ENCODE data around the gene POLD3.

Gene POLD3

GRCh38 chr11:74630043-74630442 lies 37.7 kb downstream of the POLD3 start:
- Histone ChIP-seq H3K36me3 (ENCODE audit: insufficient read depth, low read length) (peaks cover 72% of the 10 kb centered on the region), H3K27me3 (ENCODE audit: insufficient read depth, low read length) (no peaks in the 10 kb centered on the region), H3K4me3 (ENCODE audit: low read length) (no peak overlapping the region), H3K9me3 (ENCODE audit: low read length) (no peaks in the 10 kb centered on the region), H2AFZ (ENCODE audit: low read depth, low read length) (no peak overlapping the region), H3K4me1 (ENCODE audit: insufficient read depth, low read length) (no peaks in the 10 kb centered on the region)

GRCh38 chr11:74633406-74634393 lies 41.3 kb downstream of the POLD3 start:
- Histone ChIP-seq H3K27me3 (ENCODE audit: insufficient read depth, low read length) (no peaks in the 10 kb centered on the region), H3K36me3 (ENCODE audit: insufficient read depth, low read length) (peaks cover 63% of the 10 kb centered on the region), H3K4me1 (ENCODE audit: insufficient read depth, low read length) (no peaks in the 10 kb centered on the region), H3K4me3 (ENCODE audit: low read length) (no peak overlapping the region), H3K9me3 (ENCODE audit: low read length) (no peaks in the 10 kb centered on the region), H2AFZ (ENCODE audit: low read depth, low read length) (no peak overlapping the region)

- H3K36me3 ChIP-seq (ENCODE audit: insufficient read depth, low read length): peaks cover 54% of the 10 kb centered on the region
- H2AFZ ChIP-seq (ENCODE audit: low read depth, low read length): no peak overlapping the region
- H3K4me1 ChIP-seq (ENCODE audit: insufficient read depth, low read length): no peaks in the 10 kb centered on the region
- H3K4me3 ChIP-seq (ENCODE audit: low read length): no peak overlapping the region
- no peaks in the 10 kb centered on the region for H3K27me3 ChIP-seq (ENCODE audit: insufficient read depth, low read length)
- no peaks in the 10 kb centered on the region for H3K9me3 ChIP-seq (ENCODE audit: low read length)
Measured at GRCh38 chr11:74634537-74634936, 42.2 kb downstream of the POLD3 start.

- Histone ChIP-seq H2AFZ (ENCODE audit: low read depth, low read length) (no peak overlapping the region), H3K9me3 (ENCODE audit: low read length) (no peaks in the 10 kb centered on the region), H3K4me1 (ENCODE audit: insufficient read depth, low read length) (no peaks in the 10 kb centered on the region), H3K36me3 (ENCODE audit: insufficient read depth, low read length) (peaks cover 67% of the 10 kb centered on the region), H3K27me3 (ENCODE audit: insufficient read depth, low read length) (no peaks in the 10 kb centered on the region), H3K4me3 (ENCODE audit: low read length) (no peak overlapping the region)
Measured at GRCh38 chr11:74636630-74637184, 44.3 kb downstream of the POLD3 start.

- H3K27me3 ChIP-seq (ENCODE audit: insufficient read depth, low read length): no peaks in the 10 kb centered on the region
- H3K4me3 ChIP-seq (ENCODE audit: low read length): no peak overlapping the region
- H3K36me3 ChIP-seq (ENCODE audit: insufficient read depth, low read length): peaks cover 70% of the 10 kb centered on the region
- no peaks in the 10 kb centered on the region for H3K9me3 ChIP-seq (ENCODE audit: low read length)
- H3K4me1 ChIP-seq (ENCODE audit: insufficient read depth, low read length): no peaks in the 10 kb centered on the region
- H2AFZ ChIP-seq (ENCODE audit: low read depth, low read length): no peak overlapping the region
Measured at GRCh38 chr11:74637700-74638099, 45.3 kb downstream of the POLD3 start.

GRCh38 chr11:74638869-74639268 lies 46.5 kb downstream of the POLD3 start:
- Histone ChIP-seq H3K4me3 (ENCODE audit: low read length) (no peak overlapping the region), H3K36me3 (ENCODE audit: insufficient read depth, low read length) (peaks cover 74% of the 10 kb centered on the region), H3K4me1 (ENCODE audit: insufficient read depth, low read length) (no peaks in the 10 kb centered on the region), H3K27me3 (ENCODE audit: insufficient read depth, low read length) (no peaks in the 10 kb centered on the region), H3K9me3 (ENCODE audit: low read length) (no peaks in the 10 kb centered on the region), H2AFZ (ENCODE audit: low read depth, low read length) (no peak overlapping the region)

- Histone ChIP-seq H3K27me3 (ENCODE audit: insufficient read depth, low read length) (no peaks in the 10 kb centered on the region), H3K4me3 (ENCODE audit: low read length) (no peak overlapping the region), H3K9me3 (ENCODE audit: low read length) (no peaks in the 10 kb centered on the region), H2AFZ (ENCODE audit: low read depth, low read length) (no peak overlapping the region), H3K4me1 (ENCODE audit: insufficient read depth, low read length) (no peaks in the 10 kb centered on the region), H3K36me3 (ENCODE audit: insufficient read depth, low read length) (peaks cover 71% of the 10 kb centered on the region)
Measured at GRCh38 chr11:74639533-74639932, 47.2 kb downstream of the POLD3 start.

- H3K4me3 ChIP-seq (ENCODE audit: low read length): no peak overlapping the region
Measured at GRCh38 chr11:74641289-74641688, 48.9 kb downstream of the POLD3 start.

GRCh38 chr11:74641905-74642304 lies 49.5 kb downstream of the POLD3 start:
- H2AFZ ChIP-seq (ENCODE audit: low read depth, low read length): no peak overlapping the region
- H3K4me3 ChIP-seq (ENCODE audit: low read length): no peak overlapping the region
- H3K9me3 ChIP-seq (ENCODE audit: low read length): no peaks in the 10 kb centered on the region
- H3K27me3 ChIP-seq (ENCODE audit: insufficient read depth, low read length): no peaks in the 10 kb centered on the region
- H3K36me3 ChIP-seq (ENCODE audit: insufficient read depth, low read length): peaks cover 54% of the 10 kb centered on the region
- no peaks in the 10 kb centered on the region for H3K4me1 ChIP-seq (ENCODE audit: insufficient read depth, low read length)

More at GRCh38 chr11:74641289-74641688, 48.9 kb downstream of the POLD3 start:
- no peaks in the 10 kb centered on the region for H3K27me3 ChIP-seq (ENCODE audit: insufficient read depth, low read length)
- no peaks in the 10 kb centered on the region for H3K9me3 ChIP-seq (ENCODE audit: low read length)
- no peak overlapping the region for H2AFZ ChIP-seq (ENCODE audit: low read depth, low read length)
- H3K36me3 ChIP-seq (ENCODE audit: insufficient read depth, low read length): peaks cover 58% of the 10 kb centered on the region
- H3K4me1 ChIP-seq (ENCODE audit: insufficient read depth, low read length): no peaks in the 10 kb centered on the region

GRCh38 chr11:74642912-74643311 lies 50.5 kb downstream of the POLD3 start:
- H2AFZ ChIP-seq (ENCODE audit: low read depth, low read length): no peak overlapping the region
- no peaks in the 10 kb centered on the region for H3K9me3 ChIP-seq (ENCODE audit: low read length)
- no peak overlapping the region for H3K4me3 ChIP-seq (ENCODE audit: low read length)
- H3K36me3 ChIP-seq (ENCODE audit: insufficient read depth, low read length): peaks cover 59% of the 10 kb centered on the region
- H3K27me3 ChIP-seq (ENCODE audit: insufficient read depth, low read length): no peaks in the 10 kb centered on the region
- H3K4me1 ChIP-seq (ENCODE audit: insufficient read depth, low read length): no peaks in the 10 kb centered on the region

GRCh38 chr11:74644081-74644480 lies 51.7 kb downstream of the POLD3 start:
- H3K4me1 ChIP-seq (ENCODE audit: insufficient read depth, low read length): no peaks in the 10 kb centered on the region
- peaks cover 58% of the 10 kb centered on the region for H3K36me3 ChIP-seq (ENCODE audit: insufficient read depth, low read length)
- no peaks in the 10 kb centered on the region for H3K9me3 ChIP-seq (ENCODE audit: low read length)
- no peaks in the 10 kb centered on the region for H3K27me3 ChIP-seq (ENCODE audit: insufficient read depth, low read length)
- no peak overlapping the region for H2AFZ ChIP-seq (ENCODE audit: low read depth, low read length)
- no peak overlapping the region for H3K4me3 ChIP-seq (ENCODE audit: low read length)

- no peaks in the 10 kb centered on the region for H3K4me1 ChIP-seq (ENCODE audit: insufficient read depth, low read length)
- H3K4me3 ChIP-seq (ENCODE audit: low read length): no peak overlapping the region
- no peak overlapping the region for H2AFZ ChIP-seq (ENCODE audit: low read depth, low read length)
- H3K27me3 ChIP-seq (ENCODE audit: insufficient read depth, low read length): no peaks in the 10 kb centered on the region
- peaks cover 44% of the 10 kb centered on the region for H3K36me3 ChIP-seq (ENCODE audit: insufficient read depth, low read length)
- no peaks in the 10 kb centered on the region for H3K9me3 ChIP-seq (ENCODE audit: low read length)
Measured at GRCh38 chr11:74646215-74646614, 53.8 kb downstream of the POLD3 start.

- H3K4me3 ChIP-seq (ENCODE audit: low read length): no peak overlapping the region
- H3K4me1 ChIP-seq (ENCODE audit: insufficient read depth, low read length): no peaks in the 10 kb centered on the region
- H3K9me3 ChIP-seq (ENCODE audit: low read length): no peaks in the 10 kb centered on the region
- H2AFZ ChIP-seq (ENCODE audit: low read depth, low read length): no peak overlapping the region
- no peaks in the 10 kb centered on the region for H3K27me3 ChIP-seq (ENCODE audit: insufficient read depth, low read length)
- peaks cover 39% of the 10 kb centered on the region for H3K36me3 ChIP-seq (ENCODE audit: insufficient read depth, low read length)
Measured at GRCh38 chr11:74646954-74647353, 54.6 kb downstream of the POLD3 start.
